Activated naive CD8-positive, alpha-beta T cell (primary cell): ENCODE results near the gene AHCY.
"Not testable (repeated sequence)": the region's sequence is repeated elsewhere in the genome, so short reads cannot be mapped to it uniquely, and the experiment has no call there.

ENCODE experiments used
- H3K27ac Mint-ChIP-seq: one replicate; pipeline ENCODE4 v1.8.0; 2021; ENCODE audit warnings: mixed read lengths
- H3K27me3 Mint-ChIP-seq: one replicate; pipeline ENCODE4 v1.8.0; 2021; ENCODE audit warnings: mixed read lengths
- H3K36me3 Mint-ChIP-seq: one replicate; pipeline ENCODE4 v1.8.0; 2021; ENCODE audit warnings: mixed read lengths
- H3K4me1 Mint-ChIP-seq: one replicate; pipeline ENCODE4 v1.8.0; 2021; ENCODE audit warnings: low read depth, mixed read lengths
- H3K4me3 Mint-ChIP-seq: one replicate; pipeline ENCODE4 v1.8.0; 2021; ENCODE audit warnings: mild to moderate bottlenecking, mixed read lengths
- H3K9me3 Mint-ChIP-seq: one replicate; pipeline ENCODE4 v1.8.0; 2021; ENCODE audit warnings: low read depth, mixed read lengths

Gene AHCY

GRCh38 chr20:34332262-34332920, 29.2 kb upstream of the AHCY start:
- no peaks in the 10 kb centered on the region for H3K36me3 Mint-ChIP-seq
- H3K4me3 Mint-ChIP-seq, result no peak overlapping the region
- no peaks in the 10 kb centered on the region for H3K27me3 Mint-ChIP-seq
- no peaks in the 10 kb centered on the region for H3K9me3 Mint-ChIP-seq
- H3K4me1 Mint-ChIP-seq, result no peaks in the 10 kb centered on the region
- no peak overlapping the region for H3K27ac Mint-ChIP-seq

GRCh38 chr20:34331838-34332237, 28.7 kb upstream of the AHCY start:
- Mint-ChIP-seq H3K27ac (no peak overlapping the region), H3K4me3 (no peak overlapping the region), H3K9me3 (no peaks in the 10 kb centered on the region)

GRCh38 chr20:34330861-34331544, 27.8 kb upstream of the AHCY start:
- H3K27ac Mint-ChIP-seq, H3K36me3 Mint-ChIP-seq, H3K4me1 Mint-ChIP-seq, H3K27me3 Mint-ChIP-seq, H3K9me3 Mint-ChIP-seq, H3K4me3 Mint-ChIP-seq: not testable (repeated sequence)

More at GRCh38 chr20:34331838-34332237, 28.7 kb upstream of the AHCY start:
- H3K36me3 Mint-ChIP-seq, result no peaks in the 10 kb centered on the region
- no peaks in the 10 kb centered on the region for H3K27me3 Mint-ChIP-seq
- no peaks in the 10 kb centered on the region for H3K4me1 Mint-ChIP-seq

- Mint-ChIP-seq H3K36me3 (no peaks in the 10 kb centered on the region), H3K27ac (no peak overlapping the region), H3K27me3 (peaks cover 3% of the 10 kb centered on the region), H3K4me3 (no peak overlapping the region), H3K9me3 (no peaks in the 10 kb centered on the region), H3K4me1 (no peaks in the 10 kb centered on the region)
Observed at GRCh38 chr20:34328928-34329677, 25.9 kb upstream of the AHCY start.

- not testable (repeated sequence) for H3K36me3 Mint-ChIP-seq, H3K27ac Mint-ChIP-seq, H3K9me3 Mint-ChIP-seq
Observed at GRCh38 chr20:34328207-34328606, 25.1 kb upstream of the AHCY start.

GRCh38 chr20:34324541-34324940, 21.4 kb upstream of the AHCY start:
- peaks cover 3% of the 10 kb centered on the region for H3K27me3 Mint-ChIP-seq
- no peaks in the 10 kb centered on the region for H3K36me3 Mint-ChIP-seq
- H3K4me1 Mint-ChIP-seq, result no peaks in the 10 kb centered on the region
- no peak overlapping the region for H3K27ac Mint-ChIP-seq
- no peaks in the 10 kb centered on the region for H3K9me3 Mint-ChIP-seq
- H3K4me3 Mint-ChIP-seq, result no peak overlapping the region

More at GRCh38 chr20:34328207-34328606, 25.1 kb upstream of the AHCY start:
- not testable (repeated sequence) for H3K4me1 Mint-ChIP-seq, H3K27me3 Mint-ChIP-seq, H3K4me3 Mint-ChIP-seq

- Mint-ChIP-seq H3K27me3 (peaks cover 3% of the 10 kb centered on the region), H3K9me3 (no peaks in the 10 kb centered on the region), H3K36me3 (no peaks in the 10 kb centered on the region), H3K27ac (no peak overlapping the region), H3K4me3 (no peak overlapping the region), H3K4me1 (no peaks in the 10 kb centered on the region)
Observed at GRCh38 chr20:34322267-34323105, 19.3 kb upstream of the AHCY start.

GRCh38 chr20:34320861-34321260, 17.7 kb upstream of the AHCY start:
- Mint-ChIP-seq H3K4me1 (no peaks in the 10 kb centered on the region), H3K27ac (no peak overlapping the region), H3K27me3 (peaks cover 3% of the 10 kb centered on the region), H3K4me3 (no peak overlapping the region), H3K36me3 (no peaks in the 10 kb centered on the region), H3K9me3 (no peaks in the 10 kb centered on the region)

- Mint-ChIP-seq H3K9me3 (no peaks in the 10 kb centered on the region), H3K36me3 (no peaks in the 10 kb centered on the region), H3K27me3 (no peaks in the 10 kb centered on the region), H3K27ac (no peak overlapping the region), H3K4me3 (no peak overlapping the region), H3K4me1 (no peaks in the 10 kb centered on the region)
Observed at GRCh38 chr20:34318609-34319443, 15.7 kb upstream of the AHCY start.

GRCh38 chr20:34316196-34316814, 13.2 kb upstream of the AHCY start:
- peaks cover 7% of the 10 kb centered on the region for H3K4me1 Mint-ChIP-seq
- no peaks in the 10 kb centered on the region for H3K9me3 Mint-ChIP-seq
- H3K27ac Mint-ChIP-seq, result no peak overlapping the region
- H3K36me3 Mint-ChIP-seq, result no peaks in the 10 kb centered on the region
- H3K4me3 Mint-ChIP-seq, result no peak overlapping the region
- peaks cover 3% of the 10 kb centered on the region for H3K27me3 Mint-ChIP-seq

- H3K27me3 Mint-ChIP-seq, result peaks cover 5% of the 10 kb centered on the region
- peaks cover 7% of the 10 kb centered on the region for H3K4me1 Mint-ChIP-seq
- H3K36me3 Mint-ChIP-seq, result no peaks in the 10 kb centered on the region
- H3K27ac Mint-ChIP-seq, result no peak overlapping the region
- H3K9me3 Mint-ChIP-seq, result no peaks in the 10 kb centered on the region
- H3K4me3 Mint-ChIP-seq, result no peak overlapping the region
Observed at GRCh38 chr20:34315236-34315635, 12.1 kb upstream of the AHCY start.

GRCh38 chr20:34312544-34313217, 9.5 kb upstream of the AHCY start:
- Mint-ChIP-seq H3K4me1 (peaks cover 7% of the 10 kb centered on the region), H3K27ac (no peak overlapping the region), H3K36me3 (no peaks in the 10 kb centered on the region), H3K4me3 (peak overlapping the region; percentile 44), H3K9me3 (no peaks in the 10 kb centered on the region), H3K27me3 (peaks cover 5% of the 10 kb centered on the region)

- H3K9me3 Mint-ChIP-seq, result no peaks in the 10 kb centered on the region
- H3K4me1 Mint-ChIP-seq, result peaks cover 7% of the 10 kb centered on the region
- H3K4me3 Mint-ChIP-seq, result no peak overlapping the region
- peaks cover 5% of the 10 kb centered on the region for H3K27me3 Mint-ChIP-seq
- no peak overlapping the region for H3K27ac Mint-ChIP-seq
- H3K36me3 Mint-ChIP-seq, result no peaks in the 10 kb centered on the region
Observed at GRCh38 chr20:34312024-34312460, 8.9 kb upstream of the AHCY start.
